A673 (cell line): ENCODE results near the gene UCKL1. TPM values are rescaled to one million over a fixed set of nuclear protein-coding genes. Genes with fewer than 3 reads are reported as not detected.
"Not testable (repeated sequence)": the region's sequence is repeated elsewhere in the genome, so short reads cannot be mapped to it uniquely, and the experiment has no call there.

ENCODE experiments used
- BruUV-seq: library from RNA; stranded (reverse); fragments of 400-500 nt; replicated peaks from 2 replicates; lab custom pipeline; 2021; lab: Mats Ljungman, UMichigan
- CTCF ChIA-PET: fragments of 300-600 bp; sonication (Branson Sonifier 250); formaldehyde crosslinking; loops from one replicate; lab custom pipeline; 2022; ENCODE audit warnings: antibody characterized with exemption; lab: Charles Lee
- POLR2A ChIA-PET: fragments of 300-600 bp; sonication (Branson Sonifier 250); formaldehyde crosslinking; loops from one replicate; lab custom pipeline; 2022; ENCODE audit warnings: antibody characterized with exemption; ENCODE audit not compliant: low non-redundant PET; lab: Charles Lee
- DNase-seq: peaks from one replicate; pipeline ENCODE4 v3.0.0-alpha.2; 2015; ENCODE audit warnings: low spot score
- H3K27ac ChIP-seq: fragments of 200-600 bp; sonication (generic); 2 replicates; pipeline ENCODE4 v1.5.1; 2016; ENCODE audit warnings: mixed run types, low read depth, mild to moderate bottlenecking, mixed read lengths, antibody characterized with exemption, low read length; ENCODE audit not compliant: poor library complexity, severe bottlenecking
- H3K27me3 ChIP-seq: fragments of 200-600 bp; sonication (generic); replicated peaks from 2 replicates; pipeline ENCODE4 v1.6.1; 2017; ENCODE audit warnings: mixed run types, low read depth, mild to moderate bottlenecking, mixed read lengths, antibody characterized with exemption, low read length; ENCODE audit not compliant: insufficient read depth, poor library complexity
- H3K36me3 ChIP-seq: fragments of 200-600 bp; sonication (generic); 2 replicates; pipeline ENCODE4 v1.6.1; 2016; ENCODE audit warnings: mixed run types, mild to moderate bottlenecking, mixed read lengths, antibody characterized with exemption, low read length; ENCODE audit not compliant: insufficient read depth, poor library complexity, severe bottlenecking
- H3K4me1 ChIP-seq: fragments of 200-600 bp; sonication (generic); 2 replicates; pipeline ENCODE4 v1.6.1; 2017; ENCODE audit warnings: mixed run types, mild to moderate bottlenecking, mixed read lengths, antibody characterized with exemption, low read length; ENCODE audit not compliant: insufficient read depth, poor library complexity, severe bottlenecking
- H3K4me3 ChIP-seq: fragments of 200-600 bp; sonication (generic); 2 replicates; pipeline ENCODE4 v1.5.1; 2016; ENCODE audit warnings: low read depth, mixed run types, mild to moderate bottlenecking, mixed read lengths, low read length; ENCODE audit not compliant: poor library complexity, severe bottlenecking
- H3K9me3 ChIP-seq: fragments of 200-600 bp; sonication (generic); 2 replicates; pipeline ENCODE4 v1.6.1; 2016; ENCODE audit warnings: mixed run types, low read depth, mild to moderate bottlenecking, mixed read lengths, antibody characterized with exemption, low read length; ENCODE audit not compliant: poor library complexity, severe bottlenecking
- EZH2 ChIP-seq: fragments of 200-600 bp; sonication (generic); IDR thresholded peaks from 2 replicates; pipeline ENCODE4 v1.6.1; 2017; ENCODE audit warnings: borderline replicate concordance, low read depth, mild to moderate bottlenecking, mixed read lengths, antibody characterized with exemption, low read length; ENCODE audit not compliant: poor library complexity, severe bottlenecking
- intact Hi-C: fragments of 100-400 bp; cut with micrococcal nuclease; formaldehyde crosslinking; loops from one replicate; pipeline ENCODE4 v1.10.0; 2022; ENCODE audit not compliant: unreplicated experiment
- total RNA-seq: library from RNA; stranded (reverse); gene quantifications from 2 replicates; pipeline ENCODE4 v1.2.3, GENCODE V29; 2021
- TF ChIP-seq, protein P1 (sequence below): fragments of 300-800, 200-600 bp; sonication (generic); conservative IDR thresholded peaks from 2 replicates; pipeline ENCODE4 v1.5.1; 2017; ENCODE audit warnings: low read depth, mild to moderate bottlenecking, antibody characterized with exemption, low read length, moderate library complexity, mixed read lengths

UCKL1 gene
- total RNA-seq, 1 experiment from 2014 or later: 53.3 TPM

DNA sequence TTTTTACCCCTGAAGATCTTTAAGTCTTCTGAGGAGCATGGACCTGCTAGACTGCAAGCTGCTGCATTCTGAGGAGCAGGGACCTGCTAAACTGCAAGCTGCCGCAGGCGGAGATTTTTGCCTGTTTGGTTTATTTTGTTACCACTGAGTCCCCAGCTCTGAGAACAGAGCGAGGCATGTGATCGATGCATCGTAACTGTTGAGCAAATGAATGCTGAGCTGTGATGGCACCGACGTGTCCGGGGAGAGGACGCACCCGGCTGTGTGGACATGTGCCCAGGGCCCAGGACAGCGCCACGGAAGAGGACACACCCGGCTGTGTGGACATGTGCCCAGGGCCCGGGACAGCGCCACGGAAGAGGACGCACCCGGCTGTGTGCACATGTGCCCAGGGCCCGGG, 37.1 kb downstream of the UCKL1 start:
- Histone ChIP-seq H3K27ac (no peak overlapping the region), H3K4me3 (no peak overlapping the region), H3K4me1 (no peaks in the 10 kb centered on the region), H3K27me3 (no peaks in the 10 kb centered on the region), H3K9me3 (peaks cover 5% of the 10 kb centered on the region), H3K36me3 (no peaks in the 10 kb centered on the region)
- ChIA-PET POLR2A (no interaction called here), CTCF (no interaction called here)
- DNase-seq: no peak
- no peak for TF ChIP-seq EZH2
- TF ChIP-seq, protein P1, sequence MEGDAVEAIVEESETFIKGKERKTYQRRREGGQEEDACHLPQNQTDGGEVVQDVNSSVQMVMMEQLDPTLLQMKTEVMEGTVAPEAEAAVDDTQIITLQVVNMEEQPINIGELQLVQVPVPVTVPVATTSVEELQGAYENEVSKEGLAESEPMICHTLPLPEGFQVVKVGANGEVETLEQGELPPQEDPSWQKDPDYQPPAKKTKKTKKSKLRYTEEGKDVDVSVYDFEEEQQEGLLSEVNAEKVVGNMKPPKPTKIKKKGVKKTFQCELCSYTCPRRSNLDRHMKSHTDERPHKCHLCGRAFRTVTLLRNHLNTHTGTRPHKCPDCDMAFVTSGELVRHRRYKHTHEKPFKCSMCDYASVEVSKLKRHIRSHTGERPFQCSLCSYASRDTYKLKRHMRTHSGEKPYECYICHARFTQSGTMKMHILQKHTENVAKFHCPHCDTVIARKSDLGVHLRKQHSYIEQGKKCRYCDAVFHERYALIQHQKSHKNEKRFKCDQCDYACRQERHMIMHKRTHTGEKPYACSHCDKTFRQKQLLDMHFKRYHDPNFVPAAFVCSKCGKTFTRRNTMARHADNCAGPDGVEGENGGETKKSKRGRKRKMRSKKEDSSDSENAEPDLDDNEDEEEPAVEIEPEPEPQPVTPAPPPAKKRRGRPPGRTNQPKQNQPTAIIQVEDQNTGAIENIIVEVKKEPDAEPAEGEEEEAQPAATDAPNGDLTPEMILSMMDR: no peak
- intact Hi-C loops: no loop called here
- no TSS peak for BruUV-seq

DNA sequence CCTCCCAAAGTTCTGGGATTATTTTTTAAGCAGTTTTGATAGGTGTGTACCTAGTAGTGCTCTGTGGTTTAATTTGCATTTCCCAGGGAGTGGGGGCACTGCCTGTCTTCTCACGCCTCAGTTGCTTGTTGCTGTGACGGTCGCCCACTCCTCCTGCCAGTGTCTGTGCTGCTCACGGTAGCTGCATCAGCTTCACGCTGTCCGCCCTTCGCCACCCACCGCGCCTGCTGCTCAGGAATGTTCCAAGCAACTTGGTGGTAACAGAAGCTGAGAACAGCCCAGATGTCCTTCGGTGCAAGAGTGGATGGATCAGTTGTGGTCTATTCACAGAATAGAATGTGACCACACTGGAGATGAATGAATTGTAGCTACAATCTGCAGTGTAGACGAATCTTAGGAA, 38.4 kb downstream of the UCKL1 start:
- no peak overlapping the region for H3K4me3 ChIP-seq
- intact Hi-C loops: no loop called here
- H3K4me1 ChIP-seq: no peaks in the 10 kb centered on the region
- H3K9me3 ChIP-seq: peaks cover 5% of the 10 kb centered on the region
- POLR2A ChIA-PET: no interaction called here
- no peaks in the 10 kb centered on the region for H3K27me3 ChIP-seq
- BruUV-seq: no TSS peak
- CTCF ChIA-PET: no interaction called here
- DNase-seq: no peak
- no peaks in the 10 kb centered on the region for H3K36me3 ChIP-seq
- H3K27ac ChIP-seq: no peak overlapping the region
- TF ChIP-seq EZH2: no peak
- TF ChIP-seq, protein P1: no peak

DNA sequence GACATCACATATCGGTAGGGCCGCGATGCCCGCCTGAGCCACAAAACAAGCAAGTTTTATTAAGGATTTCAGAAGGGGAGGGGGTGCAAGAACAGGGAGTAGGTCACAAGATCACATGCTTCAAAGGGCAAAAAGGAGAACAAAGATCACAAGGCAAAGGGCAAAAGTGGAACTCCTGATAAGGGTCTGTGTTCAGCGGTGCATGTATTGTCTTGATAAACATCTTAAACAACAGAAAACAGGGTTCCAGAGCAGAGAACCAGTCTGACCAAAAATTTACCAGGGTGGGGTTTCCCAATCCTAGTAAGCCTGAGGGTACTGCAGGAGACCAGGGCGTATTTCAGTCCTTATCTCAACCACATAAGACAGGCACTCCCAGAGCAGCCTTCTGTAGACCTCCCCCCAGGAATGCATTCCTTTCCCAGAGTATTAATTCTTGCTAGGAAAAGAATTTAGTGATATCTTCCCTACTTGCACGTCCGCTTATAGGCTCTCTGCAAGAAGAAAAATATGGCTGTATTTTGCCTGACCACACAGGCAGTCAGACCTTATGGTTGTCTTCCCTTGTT, 39.8 kb downstream of the UCKL1 start:
- POLR2A ChIA-PET, BruUV-seq: not testable (repeated sequence)

DNA sequence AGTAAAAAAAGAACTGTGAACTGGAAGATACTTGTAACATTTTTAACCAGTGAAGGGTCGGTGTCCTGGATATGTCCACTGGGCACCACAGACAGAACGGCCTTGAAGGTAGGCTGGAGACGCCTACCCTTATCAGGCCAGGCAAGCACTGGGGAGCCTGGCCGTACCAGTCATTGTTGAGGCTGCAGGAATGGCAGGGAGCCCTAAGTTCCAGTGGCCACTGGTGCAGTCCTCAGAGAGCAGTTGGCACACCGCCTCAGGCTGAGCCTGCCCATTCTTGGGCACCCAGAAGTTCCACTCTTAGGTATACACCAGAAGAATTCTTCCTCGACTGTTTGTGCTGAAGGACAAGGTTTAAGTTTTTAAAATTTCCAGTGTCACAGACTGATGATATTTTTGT, 40.7 kb downstream of the UCKL1 start:
- no peaks in the 10 kb centered on the region for H3K27me3 ChIP-seq
- no peaks in the 10 kb centered on the region for H3K36me3 ChIP-seq
- no peak for DNase-seq
- no peak overlapping the region for H3K4me3 ChIP-seq
- no TSS peak for BruUV-seq
- intact Hi-C loops: no loop called here
- H3K9me3 ChIP-seq: peaks cover 5% of the 10 kb centered on the region
- ChIA-PET POLR2A (no interaction called here), CTCF (no interaction called here)
- no peak for TF ChIP-seq EZH2
- TF ChIP-seq, protein P1: no peak
- H3K27ac ChIP-seq: no peak overlapping the region
- no peaks in the 10 kb centered on the region for H3K4me1 ChIP-seq

More for the DNA sequence above, 39.8 kb downstream of the UCKL1 start:
- H3K36me3 ChIP-seq, intact Hi-C loops, H3K27ac ChIP-seq, H3K4me1 ChIP-seq, DNase-seq, H3K27me3 ChIP-seq, CTCF ChIA-PET, H3K9me3 ChIP-seq, H3K4me3 ChIP-seq: not testable (repeated sequence)
